Stomach (tissue), 4 donors: ENCODE measurements around the gene SLC6A3.

Source experiments
- CTCF ChIP-seq, 7 experiments: fragments of 450-650 bp in 4 of 7; fragments of 200-600 bp in 3 of 7; sonication (generic) in 3 of 7; IDR thresholded peaks; one replicate each; pipeline ENCODE4 v1.5.1; 2016 to 2019; ENCODE audit warnings: antibody characterized with exemption in 7 of 7, control low read depth in 2 of 7, mild to moderate bottlenecking in 1 of 7
- EP300 ChIP-seq: sonication (generic); formaldehyde crosslinking; IDR thresholded peaks from one replicate; pipeline ENCODE4 v1.6.1; 2017; ENCODE audit warnings: antibody characterized with exemption
- POLR2A ChIP-seq, 4 donors: fragments of 450-650 bp; IDR thresholded peaks; one replicate each; pipeline ENCODE4 v1.6.1; 2016; ENCODE audit warnings: antibody characterized with exemption in 4 of 4, control low read depth in 2 of 4, mild to moderate bottlenecking in 1 of 4, moderate library complexity in 1 of 4
- POLR2AphosphoS5 ChIP-seq, 3 donors: sonication (generic); formaldehyde crosslinking; IDR thresholded peaks; one replicate each; pipeline ENCODE4 v1.6.1; 2016; ENCODE audit warnings: antibody characterized with exemption in 3 of 3

GRCh38 chr5:1418921-1419280 lies 26.3 kb downstream of the SLC6A3 start:
- TF ChIP-seq POLR2A (IDR thresholded peaks at IDR 0.05) (no peak), CTCF (IDR thresholded peaks at IDR 0.05) (no peak), POLR2AphosphoS5 (IDR thresholded peaks at IDR 0.05) (no peak), EP300 (no peak)
